OCI-LY3 (cell line): ENCODE measurements around the gene STX18.

Source experiments
- H2AFZ ChIP-seq: fragments of 200-600, 300-600 bp; shearing (Covaris generic); 2 replicates; pipeline ENCODE4 v1.6.0; 2014; ENCODE audit warnings: antibody characterized with exemption, low read depth, low read length
- H3K27ac ChIP-seq: fragments of 200-600, 300-600 bp; sonication (generic); 2 replicates; pipeline ENCODE4 v1.5.1; 2014; ENCODE audit warnings: mild to moderate bottlenecking, low read length, moderate library complexity, mixed read lengths
- H3K27me3 ChIP-seq: fragments of 200-600, 300-600 bp; sonication (generic); 2 replicates; pipeline ENCODE4 v1.6.1; 2014; ENCODE audit warnings: low read depth, low read length, mixed read lengths
- H3K36me3 ChIP-seq: fragments of 200-600, 300-600 bp; sonication (generic); replicated peaks from 2 replicates; pipeline ENCODE3; 2014; ENCODE audit warnings: low read depth, low read length, mixed read lengths
- H3K4me1 ChIP-seq: fragments of 300-600, 200-600 bp; sonication (generic); 2 replicates; pipeline ENCODE4 v1.6.1; 2014; ENCODE audit warnings: low read length, mixed read lengths
- H3K4me2 ChIP-seq: fragments of 200-600, 300-600 bp; sonication (generic); 2 replicates; pipeline ENCODE4 v1.6.1; 2014; ENCODE audit warnings: low read length, mixed read lengths
- H3K4me3 ChIP-seq: fragments of 300-600, 200-600 bp; sonication (generic); 2 replicates; pipeline ENCODE4 v1.5.1; 2014; ENCODE audit warnings: antibody characterized with exemption, mild to moderate bottlenecking, low read length, moderate library complexity
- H3K79me2 ChIP-seq: fragments of 300-600, 200-600 bp; shearing (Covaris generic); 2 replicates; pipeline ENCODE4 v1.6.1; 2014; ENCODE audit warnings: mild to moderate bottlenecking, low read length, mixed read lengths
- H3K9ac ChIP-seq: fragments of 300-600, 200-600 bp; shearing (Covaris generic); 2 replicates; pipeline ENCODE4 v1.6.0; 2014; ENCODE audit warnings: mild to moderate bottlenecking, low read length, moderate library complexity
- H3K9me3 ChIP-seq: fragments of 200-600, 300-600 bp; shearing (Covaris generic); 2 replicates; pipeline ENCODE4 v1.6.1; 2014; ENCODE audit warnings: low read length, mixed read lengths; ENCODE audit not compliant: insufficient read depth
- H4K20me1 ChIP-seq: fragments of 200-600, 300-600 bp; sonication (generic); 2 replicates; pipeline ENCODE4 v1.6.1; 2016; ENCODE audit warnings: low read length, mixed read lengths; ENCODE audit not compliant: insufficient read depth
- CTCF ChIP-seq: fragments of 200-600, 300-600 bp; sonication (generic); IDR thresholded peaks from 2 replicates; pipeline ENCODE4 v1.5.1; 2014; ENCODE audit warnings: antibody characterized with exemption, low read length, low read depth
- EZH2phosphoT487 ChIP-seq: fragments of 200-600 bp; shearing (Covaris generic); IDR thresholded peaks from 2 replicates; pipeline ENCODE4 v1.6.1; 2018; ENCODE audit warnings: antibody characterized with exemption, mixed run types, low read depth

The STX18 gene

DNA sequence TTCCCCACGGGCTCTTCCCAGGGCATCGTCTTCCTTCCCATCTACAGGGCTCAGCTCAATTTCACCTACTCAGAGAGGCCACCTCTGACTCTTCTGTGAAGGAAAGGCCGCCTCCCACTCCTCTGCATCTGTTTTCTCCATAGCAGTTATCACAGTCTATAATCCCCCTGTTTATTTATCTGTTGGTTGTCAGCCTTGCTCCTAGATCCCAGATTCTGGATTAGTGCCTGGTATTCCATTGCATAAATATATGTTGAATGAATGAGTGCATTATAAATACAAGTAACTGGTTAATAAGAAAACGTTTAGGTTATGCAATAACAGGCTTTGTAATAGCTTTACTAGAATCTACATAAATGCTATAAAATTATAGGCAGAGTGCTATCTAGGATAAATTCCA lies 102.1 kb downstream of the STX18 start:
- TF ChIP-seq EZH2phosphoT487 (no peak), CTCF (no peak)
- Histone ChIP-seq H2AFZ (no peak overlapping the region), H3K4me3 (no peak overlapping the region)

GRCh38 chr4:4438891-4439290 lies 103.0 kb downstream of the STX18 start:
- H3K27ac ChIP-seq: no peak overlapping the region
- no peaks in the 10 kb centered on the region for H3K9me3 ChIP-seq
- peaks cover 9% of the 10 kb centered on the region for H3K36me3 ChIP-seq
- peaks cover 5% of the 10 kb centered on the region; the same call in 1 of the 2 replicates for H4K20me1 ChIP-seq
- no peak for TF ChIP-seq EZH2phosphoT487
- TF ChIP-seq CTCF: no peak
- H3K4me3 ChIP-seq: no peak overlapping the region
- H2AFZ ChIP-seq: no peak overlapping the region
- peaks cover 9% of the 10 kb centered on the region for H3K4me1 ChIP-seq
- H3K79me2 ChIP-seq: no peaks in the 10 kb centered on the region
- H3K27me3 ChIP-seq: no peaks in the 10 kb centered on the region
- H3K9ac ChIP-seq: no peak overlapping the region
- H3K4me2 ChIP-seq: no peak overlapping the region

More for the DNA sequence above, 102.1 kb downstream of the STX18 start:
- Histone ChIP-seq H3K36me3 (peaks cover 9% of the 10 kb centered on the region), H3K4me1 (peaks cover 9% of the 10 kb centered on the region), H3K4me2 (no peak overlapping the region), H3K27ac (no peak overlapping the region), H3K9me3 (no peaks in the 10 kb centered on the region), H3K27me3 (no peaks in the 10 kb centered on the region), H3K9ac (no peak overlapping the region), H3K79me2 (no peaks in the 10 kb centered on the region), H4K20me1 (peaks cover 5% of the 10 kb centered on the region; the same call in 1 of the 2 replicates)

- no peak overlapping the region for H3K4me2 ChIP-seq
- H3K9me3 ChIP-seq: no peaks in the 10 kb centered on the region
- H3K27ac ChIP-seq: no peak overlapping the region
- no peaks in the 10 kb centered on the region for H3K27me3 ChIP-seq
- H3K36me3 ChIP-seq: peaks cover 10% of the 10 kb centered on the region
- no peaks in the 10 kb centered on the region for H3K79me2 ChIP-seq
- peaks cover 5% of the 10 kb centered on the region; the same call in 1 of the 2 replicates for H4K20me1 ChIP-seq
- peaks cover 9% of the 10 kb centered on the region for H3K4me1 ChIP-seq
- H3K4me3 ChIP-seq: no peak overlapping the region
- no peak overlapping the region for H3K9ac ChIP-seq
- TF ChIP-seq CTCF: no peak
- TF ChIP-seq EZH2phosphoT487: no peak
- no peak overlapping the region for H2AFZ ChIP-seq
Observed at GRCh38 chr4:4437798-4438470, 103.9 kb downstream of the STX18 start.

DNA sequence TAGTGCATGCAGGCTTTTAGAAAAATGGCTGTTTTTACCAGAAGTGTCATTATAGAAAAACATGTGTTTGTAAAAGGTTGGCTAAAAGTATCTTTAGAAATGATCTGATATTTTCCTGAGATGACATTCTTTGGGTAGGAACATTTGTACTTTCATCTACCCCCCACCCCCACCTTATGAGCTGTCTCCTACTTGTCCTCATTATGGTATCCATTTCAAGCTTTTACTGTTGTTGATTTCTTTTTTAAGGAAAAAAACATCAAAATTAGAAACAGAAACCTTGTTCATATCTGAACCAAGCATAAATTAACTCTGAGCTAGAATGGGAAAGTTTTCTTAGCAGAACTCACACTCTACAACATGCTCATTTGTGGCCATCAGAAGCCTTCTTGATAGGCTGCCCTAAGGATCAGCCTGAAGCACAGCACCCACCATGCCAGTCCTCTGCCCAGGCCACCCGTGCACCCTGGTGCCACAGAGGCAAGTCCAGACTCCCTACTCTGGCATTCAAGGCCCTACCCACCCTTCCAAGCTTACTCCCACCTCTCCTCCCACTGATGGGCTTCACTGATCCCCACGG lies 105.5 kb downstream of the STX18 start:
- Histone ChIP-seq H3K4me2 (no peak overlapping the region), H3K36me3 (peaks cover 11% of the 10 kb centered on the region), H3K4me1 (peaks cover 9% of the 10 kb centered on the region), H3K9ac (no peak overlapping the region), H3K79me2 (no peaks in the 10 kb centered on the region), H3K9me3 (no peaks in the 10 kb centered on the region), H3K27ac (no peak overlapping the region), H2AFZ (no peak overlapping the region), H4K20me1 (peaks cover 5% of the 10 kb centered on the region; the same call in 1 of the 2 replicates), H3K27me3 (no peaks in the 10 kb centered on the region), H3K4me3 (no peak overlapping the region)
- no peak for TF ChIP-seq EZH2phosphoT487
- TF ChIP-seq CTCF: no peak
